Skeletal muscle tissue (tissue), 4 donors: Measurements from ENCODE around the gene TMEM212. TPM values are rescaled to one million over a fixed set of nuclear protein-coding genes. Genes with fewer than 3 reads are reported as not detected.
A peak's percentile ranks its signal among the peaks of the same experiment; 100 is the strongest.

Source experiments
- H3K27ac ChIP-seq: one replicate; pipeline ENCODE4 v1.7.0; 2013; ENCODE audit warnings: mild to moderate bottlenecking, low read depth, low read length, inconsistent platforms
- H3K27me3 ChIP-seq, 3 donors: one replicate each; pipeline ENCODE4 v1.7.0; 2013; ENCODE audit warnings: low read length in 3 of 3; ENCODE audit not compliant: control insufficient read depth in 3 of 3, insufficient read depth in 3 of 3
- H3K36me3 ChIP-seq, 3 donors: one replicate each; pipeline ENCODE4 v1.7.0; 2013; ENCODE audit warnings: low read length in 3 of 3; ENCODE audit not compliant: control insufficient read depth in 3 of 3, insufficient read depth in 3 of 3
- H3K4me1 ChIP-seq, 3 donors: one replicate each; pipeline ENCODE4 v1.7.0; 2013; ENCODE audit warnings: low read length in 3 of 3, mild to moderate bottlenecking in 3 of 3; ENCODE audit not compliant: control insufficient read depth in 3 of 3, insufficient read depth in 3 of 3
- H3K4me3 ChIP-seq, 3 donors: one replicate each; pipeline ENCODE4 v1.7.0; 2013; ENCODE audit warnings: low read length in 3 of 3
- H3K9ac ChIP-seq, 3 donors: one replicate each; pipeline ENCODE4 v1.7.0; 2013; ENCODE audit warnings: low read length in 3 of 3, mild to moderate bottlenecking in 3 of 3, moderate library complexity in 2 of 3, low read depth in 1 of 3
- H3K9me3 ChIP-seq, 3 donors: one replicate each; pipeline ENCODE4 v1.7.0; 2013; ENCODE audit warnings: low read length in 3 of 3; ENCODE audit not compliant: control insufficient read depth in 3 of 3
- total RNA-seq: library from RNA; depleted of rRNA; stranded (reverse); fragments of >200 nt; gene quantifications from one replicate; pipeline ENCODE4 v1.2.3, GENCODE V29; 2014
- donor health status: Osteomylitis.

The TMEM212 gene
- total RNA-seq, 1 donor from 2014 or later, result not detected

DNA sequence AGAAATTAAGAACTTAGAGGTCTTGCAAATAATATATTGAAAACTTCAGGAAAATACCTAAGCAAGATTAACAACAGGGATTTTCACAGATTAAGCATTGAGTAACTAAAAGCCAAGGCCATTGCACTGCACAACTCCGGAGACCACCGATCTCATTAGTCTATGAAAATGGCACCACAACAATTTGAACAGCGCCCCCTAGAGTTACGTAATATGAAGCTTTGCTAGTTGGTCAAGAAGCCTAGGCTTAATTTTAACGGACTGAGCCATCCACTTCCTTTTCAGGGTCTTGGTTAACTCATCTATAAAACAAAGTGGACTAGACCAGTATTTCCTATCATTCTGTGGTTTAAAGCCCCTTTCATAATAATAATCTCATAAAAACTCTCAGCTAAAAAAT, 24.8 kb downstream of the TMEM212 start:
- no peak overlapping the region for H3K27ac ChIP-seq
- no peaks in the 10 kb centered on the region for H3K27me3 ChIP-seq
- no peaks in the 10 kb centered on the region for H3K9me3 ChIP-seq
- H3K4me3 ChIP-seq, result no peak overlapping the region
- H3K4me1 ChIP-seq, result peaks cover 0 to 2% (median 0%) of the 10 kb centered on the region in 3 donors
- H3K9ac ChIP-seq, result no peak overlapping the region
- no peaks in the 10 kb centered on the region for H3K36me3 ChIP-seq

DNA sequence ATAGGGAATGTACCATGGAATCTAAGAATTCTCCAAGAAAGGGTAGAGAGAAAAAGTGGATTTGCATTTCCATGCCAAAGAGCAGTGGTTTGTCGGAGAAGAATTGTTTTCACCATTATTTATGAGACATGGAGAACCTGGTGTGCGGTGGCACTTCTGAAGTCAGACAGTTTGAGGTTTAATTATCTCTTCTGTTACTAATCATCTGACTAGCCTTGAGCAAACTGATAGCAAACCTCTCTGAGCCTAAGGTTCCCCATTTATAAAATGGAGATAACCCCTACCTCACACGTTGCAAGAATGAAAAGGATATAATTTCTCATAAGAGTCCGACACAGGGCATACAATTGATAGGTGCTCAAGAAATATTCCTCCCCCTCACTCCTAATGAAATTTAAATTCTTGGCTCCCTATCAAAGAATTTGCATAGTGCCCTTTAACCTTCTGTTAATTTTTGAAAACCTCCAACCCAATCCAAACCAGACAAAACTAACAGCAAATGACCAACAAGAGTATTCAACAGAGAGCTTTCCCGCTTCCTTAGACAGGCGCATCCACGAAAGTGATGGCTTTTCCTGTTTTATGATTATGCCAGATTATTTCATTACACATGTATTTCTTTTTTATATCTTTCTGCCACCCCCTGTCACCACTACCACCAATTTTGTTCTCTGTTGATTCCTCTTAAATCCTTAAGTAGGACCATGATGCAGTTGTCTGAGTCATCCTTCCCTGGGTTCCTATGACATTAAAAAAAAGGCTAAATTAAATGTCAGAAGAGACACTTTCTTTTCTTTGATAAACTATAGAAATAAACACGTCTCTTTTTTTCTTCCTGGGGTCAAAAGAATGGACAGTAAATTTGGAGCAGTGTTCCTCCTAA, 28.5 kb downstream of the TMEM212 start:
- H3K9ac ChIP-seq, result no peak overlapping the region
- no peaks in the 10 kb centered on the region for H3K27me3 ChIP-seq
- no peak overlapping the region for H3K4me3 ChIP-seq
- H3K27ac ChIP-seq, result no peak overlapping the region
- H3K9me3 ChIP-seq, result no peaks in the 10 kb centered on the region
- H3K4me1 ChIP-seq, result peaks cover 0 to 6% (median 5%) of the 10 kb centered on the region in 3 donors
- no peaks in the 10 kb centered on the region for H3K36me3 ChIP-seq

DNA sequence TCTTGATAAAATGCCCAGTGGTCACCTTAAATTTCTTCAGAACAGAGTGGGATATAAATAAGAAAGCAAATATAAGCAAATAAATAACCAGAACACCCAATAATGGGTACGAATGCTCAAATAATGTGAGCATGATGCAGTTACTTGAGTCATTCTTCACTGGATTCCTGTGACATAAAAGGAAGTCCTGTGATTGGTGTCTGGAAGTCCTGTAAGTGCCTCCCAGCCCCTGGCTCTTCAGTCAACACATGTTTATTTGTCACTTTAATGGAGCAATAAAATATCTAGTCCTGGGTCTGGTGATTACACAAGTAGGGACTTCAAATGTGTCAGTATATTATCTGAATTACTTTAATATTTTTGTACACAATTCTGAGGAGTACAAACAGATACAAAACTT, 30.4 kb downstream of the TMEM212 start:
- Histone ChIP-seq H3K27ac (peak overlapping the region; percentile 57), H3K9ac (no peak overlapping the region), H3K36me3 (no peaks in the 10 kb centered on the region)

DNA sequence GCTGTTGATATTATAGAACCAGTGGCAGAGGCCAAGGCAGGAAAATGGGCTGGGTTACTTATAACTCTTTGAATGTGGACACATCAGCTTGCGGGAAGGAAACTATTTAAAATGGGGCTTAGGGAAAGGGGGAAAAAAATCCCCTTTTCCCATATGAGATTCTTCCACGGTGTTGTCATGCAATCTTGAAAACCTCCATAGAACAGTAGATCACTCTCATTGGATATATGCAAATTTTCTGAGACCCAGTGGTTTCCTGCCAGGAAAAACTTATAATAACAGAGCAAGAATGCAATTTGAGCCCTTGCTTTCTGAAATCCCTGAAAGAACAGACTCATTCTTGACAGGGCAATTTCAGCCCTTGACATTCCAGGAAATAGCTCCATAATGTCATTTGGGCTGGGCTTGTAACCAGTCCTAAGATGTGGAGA, 31.1 kb downstream of the TMEM212 start:
- no peaks in the 10 kb centered on the region for H3K36me3 ChIP-seq
- no peak overlapping the region for H3K9ac ChIP-seq
- H3K4me3 ChIP-seq, result no peak overlapping the region
- H3K4me1 ChIP-seq, result peaks cover 0 to 6% (median 5%) of the 10 kb centered on the region in 3 donors
- peak overlapping the region; percentile 57 for H3K27ac ChIP-seq
- H3K27me3 ChIP-seq, result no peaks in the 10 kb centered on the region
- no peaks in the 10 kb centered on the region for H3K9me3 ChIP-seq

More for the DNA sequence above, 30.4 kb downstream of the TMEM212 start:
- H3K4me1 ChIP-seq, result peaks cover 0 to 6% (median 5%) of the 10 kb centered on the region in 3 donors
- no peaks in the 10 kb centered on the region for H3K27me3 ChIP-seq
- H3K9me3 ChIP-seq, result no peaks in the 10 kb centered on the region
- no peak overlapping the region for H3K4me3 ChIP-seq

DNA sequence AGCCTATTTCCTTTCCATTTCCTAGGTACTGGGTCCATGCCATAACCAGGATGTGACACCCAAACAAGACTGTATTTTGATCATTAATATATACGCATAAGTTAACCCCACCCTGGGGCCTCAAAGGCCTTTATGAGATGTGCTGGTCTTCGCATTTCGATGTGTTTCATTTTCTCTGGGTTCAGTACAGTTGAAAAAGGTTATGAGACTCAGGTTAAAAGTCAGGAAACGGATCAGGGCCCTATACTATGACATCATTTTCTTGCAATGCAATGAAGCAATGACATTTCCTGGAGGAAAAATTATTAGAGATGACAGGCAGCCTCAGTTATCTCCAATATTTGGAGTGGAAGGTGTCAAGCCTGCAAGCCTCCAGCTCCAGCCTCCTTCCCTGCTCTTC, 31.7 kb downstream of the TMEM212 start:
- no peak overlapping the region for H3K9ac ChIP-seq
- peaks cover 0 to 6% (median 5%) of the 10 kb centered on the region in 3 donors for H3K4me1 ChIP-seq
- peak overlapping the region; percentile 57 for H3K27ac ChIP-seq
- no peaks in the 10 kb centered on the region for H3K9me3 ChIP-seq
- H3K27me3 ChIP-seq, result no peaks in the 10 kb centered on the region
- H3K4me3 ChIP-seq, result no peak overlapping the region
- H3K36me3 ChIP-seq, result no peaks in the 10 kb centered on the region

DNA sequence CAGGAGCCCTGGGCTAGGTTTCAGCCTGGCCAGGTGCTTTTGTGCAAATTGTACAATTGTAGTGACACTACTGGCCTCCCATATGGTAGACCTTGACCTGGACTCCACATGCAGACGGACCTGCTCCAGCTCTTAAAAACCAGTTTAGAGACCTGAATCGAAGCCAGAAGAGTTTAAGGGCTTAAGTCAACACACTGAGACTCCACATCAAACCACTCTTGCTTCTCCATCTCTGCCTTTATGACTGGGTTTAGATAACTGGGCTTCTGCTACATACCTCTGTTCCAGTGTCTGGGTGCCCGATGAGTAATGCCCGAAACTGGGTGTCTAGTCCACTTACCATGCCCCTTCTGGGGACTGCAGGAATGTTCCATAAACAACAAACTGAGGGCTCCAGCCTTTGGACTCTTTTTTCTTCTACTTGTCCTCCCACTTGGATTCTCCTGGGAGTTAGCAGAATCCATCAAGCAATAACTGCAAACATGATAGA, 32.8 kb downstream of the TMEM212 start:
- no peak overlapping the region for H3K9ac ChIP-seq
- no peak overlapping the region for H3K27ac ChIP-seq

DNA sequence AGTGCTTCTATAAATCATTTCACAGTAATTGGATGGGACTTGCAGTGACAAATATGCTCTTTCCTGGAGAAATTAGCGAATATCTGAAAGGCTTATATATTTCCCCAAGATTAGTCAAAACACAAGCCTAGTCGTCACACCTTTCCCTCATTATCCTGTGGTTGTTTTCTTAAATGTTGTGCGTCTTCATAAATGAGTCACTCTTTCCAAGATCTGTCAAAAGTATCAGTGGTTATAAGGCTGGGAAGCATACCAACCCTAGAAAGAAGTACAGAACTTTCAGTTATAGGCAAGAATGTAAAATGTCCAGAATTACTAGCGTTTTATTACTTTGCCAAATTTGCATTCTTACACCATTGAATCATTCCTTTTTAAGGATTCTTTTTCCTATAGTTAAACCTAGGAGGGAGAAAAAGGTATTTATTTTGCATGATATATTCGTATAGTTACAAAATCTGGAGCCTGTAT, 33.6 kb downstream of the TMEM212 start:
- H3K4me1 ChIP-seq, result peaks cover 0 to 6% (median 5%) of the 10 kb centered on the region in 3 donors
- no peaks in the 10 kb centered on the region for H3K36me3 ChIP-seq
- no peak overlapping the region for H3K27ac ChIP-seq
- no peak overlapping the region for H3K9ac ChIP-seq
- no peak overlapping the region for H3K4me3 ChIP-seq
- H3K27me3 ChIP-seq, result no peaks in the 10 kb centered on the region
- no peaks in the 10 kb centered on the region for H3K9me3 ChIP-seq

More for the DNA sequence above, 32.8 kb downstream of the TMEM212 start:
- Histone ChIP-seq H3K9me3 (no peaks in the 10 kb centered on the region), H3K4me3 (no peak overlapping the region), H3K36me3 (no peaks in the 10 kb centered on the region), H3K4me1 (peaks cover 0 to 6% (median 5%) of the 10 kb centered on the region in 3 donors), H3K27me3 (no peaks in the 10 kb centered on the region)

DNA sequence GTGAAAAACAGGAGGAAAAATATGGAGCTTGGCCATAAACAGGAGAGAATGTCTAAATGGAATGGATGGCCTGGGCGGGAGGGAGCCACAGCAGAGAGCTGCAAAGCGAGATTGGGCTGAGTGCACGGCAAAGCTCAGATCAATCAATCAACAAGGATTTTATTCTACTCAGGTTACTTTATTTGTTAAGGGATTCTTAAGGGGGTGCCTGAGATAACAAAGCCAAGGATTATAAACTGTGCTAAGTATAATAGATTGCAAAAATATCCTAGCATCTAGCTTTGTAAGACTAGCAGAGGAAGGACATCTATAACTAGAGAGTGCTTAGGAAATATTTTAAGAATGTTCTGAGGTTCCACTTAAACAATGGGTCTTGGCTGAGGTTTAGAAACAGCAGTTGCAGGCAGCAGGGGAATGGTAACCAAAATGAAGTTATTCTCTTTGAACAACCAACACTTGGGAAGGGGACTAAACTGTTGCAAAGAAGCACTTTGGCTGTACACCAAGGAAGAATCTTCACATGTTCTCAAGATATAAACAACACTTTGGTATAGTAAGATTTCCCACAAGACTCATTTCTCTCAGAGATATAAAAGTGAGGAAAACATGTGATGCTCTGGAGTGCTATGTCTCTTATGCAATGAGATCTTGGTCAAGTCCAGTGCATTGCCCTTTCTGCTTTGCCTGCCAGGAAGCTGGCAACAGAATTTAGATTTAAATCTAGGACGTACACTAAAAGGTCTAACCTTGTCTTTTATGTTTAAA, 35.5 kb downstream of the TMEM212 start:
- H3K9ac ChIP-seq, result no peak overlapping the region
- no peaks in the 10 kb centered on the region for H3K27me3 ChIP-seq
- no peak overlapping the region for H3K4me3 ChIP-seq
- H3K4me1 ChIP-seq, result peaks cover 0 to 6% (median 5%) of the 10 kb centered on the region in 3 donors
- no peaks in the 10 kb centered on the region for H3K9me3 ChIP-seq
- no peaks in the 10 kb centered on the region for H3K36me3 ChIP-seq
- H3K27ac ChIP-seq, result no peak overlapping the region

DNA sequence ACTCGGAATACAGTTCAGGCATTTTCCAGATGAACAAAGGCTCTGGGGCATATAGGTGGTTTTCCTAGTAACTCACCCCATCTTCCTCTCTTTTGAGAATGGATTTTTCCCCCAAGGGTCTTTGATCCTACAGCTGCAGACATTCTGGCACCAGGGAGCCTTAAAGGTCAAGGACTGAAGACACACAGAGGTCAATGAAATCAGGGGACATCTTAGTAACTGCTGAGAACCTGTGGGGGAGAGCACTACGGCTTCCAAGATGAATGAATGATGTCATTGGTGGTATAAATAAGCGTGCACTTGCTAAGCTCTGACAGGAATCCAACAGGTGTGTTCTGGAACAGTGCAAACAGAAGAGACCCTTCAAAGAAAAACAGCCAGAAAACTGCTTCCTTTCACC, 36.3 kb downstream of the TMEM212 start:
- no peaks in the 10 kb centered on the region for H3K36me3 ChIP-seq
- no peak overlapping the region for H3K4me3 ChIP-seq
- no peaks in the 10 kb centered on the region for H3K9me3 ChIP-seq
- no peaks in the 10 kb centered on the region for H3K27me3 ChIP-seq
- H3K27ac ChIP-seq, result no peak overlapping the region
- no peak overlapping the region for H3K9ac ChIP-seq
- H3K4me1 ChIP-seq, result peaks cover 0 to 6% (median 5%) of the 10 kb centered on the region in 3 donors
